ENCODE results near the gene FOXP1.

FOXP1 gene

GRCh38 chr3:71487418-71487817 is 96.1 kb downstream of the FOXP1 start:
- Histone ChIP-seq H3K36me3 (ENCODE audit: control insufficient read depth, insufficient read depth, low read length) (no peaks in the 10 kb centered on the region), H2AFZ (no peak overlapping the region), H3K27ac (no peak overlapping the region), H3K4me2 (ENCODE audit: low read length) (no peak overlapping the region), H3K4me3 (ENCODE audit: low read depth, low read length) (no peak overlapping the region), H3K79me2 (peaks cover 24% of the 10 kb centered on the region), H3K9ac (no peak overlapping the region), H3K27me3 (ENCODE audit: control insufficient read depth, insufficient read depth, low read length) (no peaks in the 10 kb centered on the region), H3K4me1 (peaks cover 6% of the 10 kb centered on the region), H3K9me3 (ENCODE audit: control insufficient read depth, low read length) (no peaks in the 10 kb centered on the region)
- TF ChIP-seq CTCF (IDR thresholded peaks at IDR 0.05), result no peak

GRCh38 chr3:71486831-71487230 is 96.7 kb downstream of the FOXP1 start:
- H2AFZ ChIP-seq, result no peak overlapping the region
- H3K4me2 ChIP-seq (ENCODE audit: low read length), result no peak overlapping the region
- no peaks in the 10 kb centered on the region for H3K27me3 ChIP-seq (ENCODE audit: control insufficient read depth, insufficient read depth, low read length)
- no peaks in the 10 kb centered on the region for H3K9me3 ChIP-seq (ENCODE audit: control insufficient read depth, low read length)
- H3K27ac ChIP-seq, result no peak overlapping the region
- no peak overlapping the region for H3K9ac ChIP-seq
- no peak for TF ChIP-seq CTCF (IDR thresholded peaks at IDR 0.05)
- H3K4me1 ChIP-seq, result peaks cover 6% of the 10 kb centered on the region
- H3K79me2 ChIP-seq, result peaks cover 24% of the 10 kb centered on the region
- H3K36me3 ChIP-seq (ENCODE audit: control insufficient read depth, insufficient read depth, low read length), result no peaks in the 10 kb centered on the region
- no peak overlapping the region for H3K4me3 ChIP-seq (ENCODE audit: low read depth, low read length)

GRCh38 chr3:71485896-71486295 is 97.6 kb downstream of the FOXP1 start:
- no peaks in the 10 kb centered on the region for H3K27me3 ChIP-seq (ENCODE audit: control insufficient read depth, insufficient read depth, low read length)
- no peak for TF ChIP-seq CTCF (IDR thresholded peaks at IDR 0.05)
- H3K36me3 ChIP-seq (ENCODE audit: control insufficient read depth, insufficient read depth, low read length), result no peaks in the 10 kb centered on the region
- no peak overlapping the region for H3K4me3 ChIP-seq (ENCODE audit: low read depth, low read length)
- peaks cover 6% of the 10 kb centered on the region for H3K4me1 ChIP-seq
- H2AFZ ChIP-seq, result no peak overlapping the region
- H3K27ac ChIP-seq, result no peak overlapping the region
- H3K9me3 ChIP-seq (ENCODE audit: control insufficient read depth, low read length), result no peaks in the 10 kb centered on the region
- H3K4me2 ChIP-seq (ENCODE audit: low read length), result no peak overlapping the region
- H3K79me2 ChIP-seq, result peaks cover 21% of the 10 kb centered on the region
- H3K9ac ChIP-seq, result no peak overlapping the region

- no peak for TF ChIP-seq CTCF (IDR thresholded peaks at IDR 0.05)
- H3K27me3 ChIP-seq (ENCODE audit: control insufficient read depth, insufficient read depth, low read length), result no peaks in the 10 kb centered on the region
- no peak overlapping the region for H3K9ac ChIP-seq
- no peak overlapping the region for H3K4me2 ChIP-seq (ENCODE audit: low read length)
- H3K9me3 ChIP-seq (ENCODE audit: control insufficient read depth, low read length), result no peaks in the 10 kb centered on the region
- H2AFZ ChIP-seq, result no peak overlapping the region
- H3K4me1 ChIP-seq, result peaks cover 6% of the 10 kb centered on the region
- H3K27ac ChIP-seq, result no peak overlapping the region
- peaks cover 21% of the 10 kb centered on the region for H3K79me2 ChIP-seq
- H3K36me3 ChIP-seq (ENCODE audit: control insufficient read depth, insufficient read depth, low read length), result no peaks in the 10 kb centered on the region
- no peak overlapping the region for H3K4me3 ChIP-seq (ENCODE audit: low read depth, low read length)
Measured at GRCh38 chr3:71484452-71484851, 99.1 kb downstream of the FOXP1 start.

GRCh38 chr3:71484047-71484446 is 99.5 kb downstream of the FOXP1 start:
- Histone ChIP-seq H3K27ac (no peak overlapping the region), H2AFZ (no peak overlapping the region), H3K4me1 (peaks cover 2% of the 10 kb centered on the region), H3K27me3 (ENCODE audit: control insufficient read depth, insufficient read depth, low read length) (no peaks in the 10 kb centered on the region), H3K4me3 (ENCODE audit: low read depth, low read length) (no peak overlapping the region), H3K79me2 (peaks cover 21% of the 10 kb centered on the region), H3K36me3 (ENCODE audit: control insufficient read depth, insufficient read depth, low read length) (no peaks in the 10 kb centered on the region), H3K9me3 (ENCODE audit: control insufficient read depth, low read length) (no peaks in the 10 kb centered on the region), H3K4me2 (ENCODE audit: low read length) (no peak overlapping the region), H3K9ac (no peak overlapping the region)
- no peak for TF ChIP-seq CTCF (IDR thresholded peaks at IDR 0.05)

Measured in parathyroid adenoma (tissue), 2 donors.